Lower lobe of right lung (tissue), 2 donors: ENCODE results near the gene MEGF11. TPM values are rescaled to one million over a fixed set of nuclear protein-coding genes. Genes with fewer than 3 reads are reported as not detected.
A peak's percentile ranks its signal among the peaks of the same experiment; 100 is the strongest.

Source experiments
- ATAC-seq, 2 donors: fragments of 200-7000 bp; cut with Tn5 transposase; one replicate each; pipeline ENCODE4 v1.9.1; 2020 to 2022; ENCODE audit warnings: mild to moderate bottlenecking in 2 of 2, moderate library complexity in 2 of 2
- DNase-seq: peaks from one replicate; pipeline ENCODE4 v3.0.0-alpha.2; 2020
- H3K27ac ChIP-seq: fragments of 200-600 bp; one replicate; pipeline ENCODE4 v1.8.0; 2022
- H3K27me3 ChIP-seq: fragments of 200-600 bp; one replicate; pipeline ENCODE4 v1.8.0; 2022; ENCODE audit warnings: low read depth
- H3K36me3 ChIP-seq: fragments of 200-600 bp; one replicate; pipeline ENCODE4 v1.8.0; 2022; ENCODE audit warnings: mild to moderate bottlenecking
- H3K4me1 ChIP-seq: fragments of 200-600 bp; one replicate; pipeline ENCODE4 v1.8.0; 2022
- H3K4me3 ChIP-seq: fragments of 200-600 bp; one replicate; pipeline ENCODE4 v1.8.0; 2022; ENCODE audit warnings: mild to moderate bottlenecking
- H3K9me3 ChIP-seq: fragments of 200-600 bp; one replicate; pipeline ENCODE4 v1.8.0; 2022
- intact Hi-C: fragments of 100-400 bp; cut with DNase I; formaldehyde crosslinking; loops from one replicate; pipeline ENCODE4 v1.11.0; 2022
- long read RNA-seq: library from polyadenylated mRNA; unstranded; transcript quantifications from one replicate; pipeline ENCODE4 v2.0.0, GENCODE V29; 2021
- total RNA-seq: library from RNA; stranded (reverse); fragmentation: NEBNext Ultra II Directional; extraction: Animal tissue kit (Norgen Biotek cat#: 25700); gene quantifications from one replicate; pipeline ENCODE4 v1.2.1, GENCODE V29; 2021
- TF ChIP-seq, protein P1 (sequence below): fragments of 200-600 bp; IDR thresholded peaks from one replicate; pipeline ENCODE4 v1.8.0; 2022; ENCODE audit warnings: antibody characterized with exemption, mild to moderate bottlenecking
- donor health status: DM: no; HTN: yes; CAD: no; lungs with severe emphysema.

MEGF11 gene
- total RNA-seq: not detected
- long read RNA-seq, partial matches to known transcripts: 0 of 11 reads
- long read RNA-seq, other reads (novel, unspliced or antisense): 11 of 11 reads

GRCh38 chr15:66253418-66254088, at the start of gene MEGF11:
Gene MEGF11, minus strand, starts transcription at chr15:66253750. Its CDS starts 125,347 bp downstream, at chr15:66128403.
- peaks cover 29% of the 10 kb centered on the region for H3K4me1 ChIP-seq
- ATAC-seq (peak; percentile 43 to 61), DNase-seq (no peak)
- H3K9me3 ChIP-seq: no peaks in the 10 kb centered on the region
- H3K27ac ChIP-seq: no peak within 1 kb of the TSS
- intact Hi-C loops: no loop called here
- peak within 1 kb of the TSS; percentile 64 for H3K4me3 ChIP-seq
- H3K27me3 ChIP-seq: peaks cover 75% of the 10 kb centered on the region
- H3K36me3 ChIP-seq: no peaks in the 10 kb centered on the region
- TF ChIP-seq, protein P1, sequence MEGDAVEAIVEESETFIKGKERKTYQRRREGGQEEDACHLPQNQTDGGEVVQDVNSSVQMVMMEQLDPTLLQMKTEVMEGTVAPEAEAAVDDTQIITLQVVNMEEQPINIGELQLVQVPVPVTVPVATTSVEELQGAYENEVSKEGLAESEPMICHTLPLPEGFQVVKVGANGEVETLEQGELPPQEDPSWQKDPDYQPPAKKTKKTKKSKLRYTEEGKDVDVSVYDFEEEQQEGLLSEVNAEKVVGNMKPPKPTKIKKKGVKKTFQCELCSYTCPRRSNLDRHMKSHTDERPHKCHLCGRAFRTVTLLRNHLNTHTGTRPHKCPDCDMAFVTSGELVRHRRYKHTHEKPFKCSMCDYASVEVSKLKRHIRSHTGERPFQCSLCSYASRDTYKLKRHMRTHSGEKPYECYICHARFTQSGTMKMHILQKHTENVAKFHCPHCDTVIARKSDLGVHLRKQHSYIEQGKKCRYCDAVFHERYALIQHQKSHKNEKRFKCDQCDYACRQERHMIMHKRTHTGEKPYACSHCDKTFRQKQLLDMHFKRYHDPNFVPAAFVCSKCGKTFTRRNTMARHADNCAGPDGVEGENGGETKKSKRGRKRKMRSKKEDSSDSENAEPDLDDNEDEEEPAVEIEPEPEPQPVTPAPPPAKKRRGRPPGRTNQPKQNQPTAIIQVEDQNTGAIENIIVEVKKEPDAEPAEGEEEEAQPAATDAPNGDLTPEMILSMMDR: no peak

DNA sequence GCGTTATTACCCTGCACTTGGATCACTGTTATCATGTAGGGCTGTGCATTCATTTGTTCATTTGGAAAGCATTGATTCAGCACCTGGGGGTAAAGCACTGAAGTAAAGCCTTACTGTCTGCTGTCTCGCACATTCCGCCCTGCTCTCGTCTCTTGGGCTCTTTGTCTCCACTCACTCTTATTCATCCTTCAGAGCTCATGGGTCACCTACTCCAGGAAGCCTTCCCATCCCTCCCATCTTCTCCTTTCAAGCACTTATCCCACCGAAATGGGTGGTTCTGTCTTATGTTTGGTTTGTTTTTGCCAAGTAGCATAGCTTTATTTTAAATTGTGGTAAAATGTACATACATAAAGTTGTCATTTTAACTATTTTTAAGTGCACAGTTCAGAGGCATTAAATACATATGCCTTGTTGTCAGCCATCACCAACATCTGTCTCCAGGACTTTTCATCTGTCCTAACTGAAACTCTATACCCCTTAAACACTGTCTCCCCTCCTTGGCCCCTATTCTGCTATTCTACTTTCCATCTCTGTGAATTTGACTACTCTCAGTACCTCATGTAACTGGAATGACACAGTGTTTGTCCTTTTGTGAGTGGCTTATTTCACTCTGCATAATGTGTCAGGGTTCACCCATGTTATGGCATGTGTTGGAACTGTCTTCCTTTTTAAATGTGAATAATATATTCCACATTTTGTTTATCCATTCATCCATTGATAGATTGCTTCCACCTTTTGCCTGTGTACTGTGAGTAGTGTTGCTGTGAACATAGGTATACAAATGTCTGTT, 49.1 kb upstream of the MEGF11 start:
- TF ChIP-seq, protein P1: no peak
- DNase-seq (no peak), ATAC-seq (no peak)
- H3K9me3 ChIP-seq: no peaks in the 10 kb centered on the region
- H3K27ac ChIP-seq: no peak overlapping the region
- no peaks in the 10 kb centered on the region for H3K27me3 ChIP-seq
- intact Hi-C loops: no loop called here
- H3K36me3 ChIP-seq: peaks cover 48% of the 10 kb centered on the region
- H3K4me1 ChIP-seq: no peaks in the 10 kb centered on the region
- no peak overlapping the region for H3K4me3 ChIP-seq

- TF ChIP-seq, protein P1: no peak
- ATAC-seq (no peak), DNase-seq (no peak)
- no peak overlapping the region for H3K27ac ChIP-seq
- H3K36me3 ChIP-seq: peaks cover 35% of the 10 kb centered on the region
- no peaks in the 10 kb centered on the region for H3K27me3 ChIP-seq
- intact Hi-C loops: no loop called here
- H3K4me3 ChIP-seq: no peak overlapping the region
- H3K4me1 ChIP-seq: peaks cover 16% of the 10 kb centered on the region
- no peaks in the 10 kb centered on the region for H3K9me3 ChIP-seq
Measured at GRCh38 chr15:66298803-66299251, 45.3 kb upstream of the MEGF11 start.

DNA sequence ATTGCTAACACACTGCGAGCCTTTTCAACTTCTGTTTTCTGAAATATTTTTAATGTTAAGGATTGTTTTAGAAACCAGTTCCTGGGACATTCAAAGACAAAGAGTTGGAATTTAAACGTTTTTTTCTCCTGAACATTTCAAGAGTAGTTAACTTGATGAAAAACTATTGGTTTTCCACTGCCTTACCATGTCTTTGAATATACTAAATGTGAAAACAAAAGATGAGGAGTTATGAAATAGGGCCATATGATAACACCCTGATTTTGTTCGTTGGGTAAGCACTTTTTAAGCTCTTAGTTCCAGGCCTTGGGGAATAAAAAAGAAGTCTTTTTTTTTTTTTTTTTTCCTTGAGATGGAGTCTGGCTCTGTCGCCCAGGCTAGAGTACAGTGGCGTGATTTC, 42.6 kb upstream of the MEGF11 start:
- H3K36me3 ChIP-seq: peaks cover 20% of the 10 kb centered on the region
- H3K27me3 ChIP-seq: no peaks in the 10 kb centered on the region
- DNase-seq (no peak), ATAC-seq (no peak)
- intact Hi-C loops: no loop called here
- H3K4me1 ChIP-seq: peaks cover 29% of the 10 kb centered on the region
- H3K4me3 ChIP-seq: no peak overlapping the region
- no peak overlapping the region for H3K27ac ChIP-seq
- H3K9me3 ChIP-seq: no peaks in the 10 kb centered on the region
- TF ChIP-seq, protein P1: no peak

- no peaks in the 10 kb centered on the region for H3K9me3 ChIP-seq
- peak overlapping the region; percentile 81 for H3K4me3 ChIP-seq
- TF ChIP-seq, protein P1: no peak
- H3K27me3 ChIP-seq: no peaks in the 10 kb centered on the region
- DNase-seq: no peak
- intact Hi-C loops: no loop called here
- peak overlapping the region; percentile 94 for H3K27ac ChIP-seq
- H3K36me3 ChIP-seq: peaks cover 13% of the 10 kb centered on the region
- no peak for ATAC-seq
- peaks cover 29% of the 10 kb centered on the region for H3K4me1 ChIP-seq
Measured at GRCh38 chr15:66294932-66295235, 41.3 kb upstream of the MEGF11 start.
